Keratinocyte (primary cell): ENCODE results near the gene BRK1. TPM values are rescaled to one million over a fixed set of nuclear protein-coding genes. Genes with fewer than 3 reads are reported as not detected.

Experiments
- DNase-seq: peaks from one replicate; pipeline ENCODE4 v3.0.0-alpha.2; 2011; ENCODE audit warnings: low read depth, missing footprints, low spot score
- FAIRE-seq: peaks from 2 replicates; lab custom pipeline; 2011; peaks lifted over from hg19 to GRCh38; lab: Jason Lieb, UNC
- H2AFZ ChIP-seq: 2 replicates; pipeline ENCODE4 v1.6.0; 2012; ENCODE audit warnings: low read length, control low read depth, inconsistent platforms; ENCODE audit not compliant: control insufficient read depth
- H3K27ac ChIP-seq: 2 replicates; pipeline ENCODE4 v1.5.1; 2011; ENCODE audit warnings: low read length; ENCODE audit not compliant: control insufficient read depth, insufficient read depth
- H3K27me3 ChIP-seq: 3 replicates; pipeline ENCODE4 v1.6.0; 2011; ENCODE audit warnings: low read length; ENCODE audit not compliant: control insufficient read depth, insufficient read depth; ENCODE audit errors: extremely low read depth
- H3K36me3 ChIP-seq, 2 experiments: 2 replicates in 1 of 2; 3 replicates in 1 of 2; pipeline ENCODE4 v1.5.1; 2011; ENCODE audit warnings: low read length in 2 of 2, mild to moderate bottlenecking in 1 of 2; ENCODE audit not compliant: control insufficient read depth in 2 of 2, insufficient read depth in 2 of 2; ENCODE audit errors: extremely low read depth in 1 of 2
- H3K4me1 ChIP-seq: 3 replicates; pipeline ENCODE4 v1.5.1; 2011; ENCODE audit warnings: low read length; ENCODE audit not compliant: control insufficient read depth, insufficient read depth; ENCODE audit errors: extremely low read depth
- H3K4me2 ChIP-seq: 3 replicates; pipeline ENCODE4 v1.6.0; 2011; ENCODE audit warnings: low read depth, low read length; ENCODE audit not compliant: control insufficient read depth, insufficient read depth; ENCODE audit errors: extremely low read depth
- H3K4me3 ChIP-seq, 3 experiments: fragments of 200-600 bp in 1 of 3; sonication (generic) in 1 of 3; 2 replicates in 2 of 3; 3 replicates in 1 of 3; pipeline ENCODE4 v1.5.1; 2011 to 2016; ENCODE audit warnings: low read length in 3 of 3, mild to moderate bottlenecking in 3 of 3, control low read depth in 2 of 3, inconsistent platforms in 1 of 3, low read depth in 1 of 3, mixed read lengths in 1 of 3, mixed run types in 1 of 3, moderate library complexity in 1 of 3; ENCODE audit not compliant: control insufficient read depth in 2 of 3, insufficient read depth in 2 of 3; ENCODE audit errors: extremely low read depth in 1 of 3
- H3K79me2 ChIP-seq: 2 replicates; pipeline ENCODE4 v1.6.0; 2012; ENCODE audit warnings: low read length; ENCODE audit not compliant: control insufficient read depth, insufficient read depth
- H3K9ac ChIP-seq: 3 replicates; pipeline ENCODE4 v1.6.0; 2011; ENCODE audit warnings: low read length; ENCODE audit not compliant: control insufficient read depth, insufficient read depth; ENCODE audit errors: extremely low read depth
- H3K9me1 ChIP-seq: 3 replicates; pipeline ENCODE4 v1.6.0; 2011; ENCODE audit warnings: low read length; ENCODE audit not compliant: control insufficient read depth, insufficient read depth; ENCODE audit errors: extremely low read depth
- H3K9me3 ChIP-seq: 2 replicates; pipeline ENCODE4 v1.5.1; 2012; ENCODE audit warnings: low read depth, low read length; ENCODE audit not compliant: control insufficient read depth
- H4K20me1 ChIP-seq: 3 replicates; pipeline ENCODE4 v1.6.0; 2011; ENCODE audit warnings: low read length; ENCODE audit not compliant: control insufficient read depth, insufficient read depth; ENCODE audit errors: extremely low read depth
- EZH2 ChIP-seq: IDR thresholded peaks from one replicate; pipeline ENCODE4 v1.6.1; 2012; ENCODE audit warnings: inconsistent platforms, mild to moderate bottlenecking, low read length, moderate library complexity
- dilution Hi-C: fragments of 300-500 bp; cut with MboI; formaldehyde crosslinking; loops from one replicate; pipeline ENCODE4 v1.7.0; 2020; ENCODE audit warnings: low sequenced_read_pairs; ENCODE audit not compliant: extremely low pct_ligation_motif_present
- polyA plus RNA-seq, 5 experiments: library from polyadenylated mRNA; depleted of rRNA in 3 of 5; stranded (reverse) in 3 of 5; stranded (forward) in 1 of 5; unstranded in 1 of 5; fragments of >200 nt; gene quantifications; 1 replicate in 1 of 5; 2 replicates in 3 of 5; 3 replicates in 1 of 5; pipeline versions ENCODE4 v1.2.1 to v1.2.3, GENCODE V29; 2011 to 2012; ENCODE audit warnings: missing spikeins in 2 of 5, low read depth in 1 of 5, low replicate concordance in 1 of 5
- TF ChIP-seq, protein P1 (sequence below), 3 experiments: IDR thresholded peaks in 1 of 3; conservative IDR thresholded peaks in 1 of 3; optimal IDR thresholded peaks in 1 of 3; 2 replicates in 2 of 3; 3 replicates in 1 of 3; pipeline versions ENCODE3 to v1.5.1; 2011; ENCODE audit warnings: low read length in 3 of 3, mild to moderate bottlenecking in 3 of 3, moderate library complexity in 2 of 3, control low read depth in 1 of 3, inconsistent platforms in 1 of 3; ENCODE audit not compliant: insufficient read depth in 2 of 3; ENCODE audit errors: extremely low read depth in 1 of 3

Gene BRK1
- polyA plus RNA-seq, 1 donor (not counting 4 experiments of a cell fraction or from before 2014, with no cell fraction given): 295 TPM

DNA sequence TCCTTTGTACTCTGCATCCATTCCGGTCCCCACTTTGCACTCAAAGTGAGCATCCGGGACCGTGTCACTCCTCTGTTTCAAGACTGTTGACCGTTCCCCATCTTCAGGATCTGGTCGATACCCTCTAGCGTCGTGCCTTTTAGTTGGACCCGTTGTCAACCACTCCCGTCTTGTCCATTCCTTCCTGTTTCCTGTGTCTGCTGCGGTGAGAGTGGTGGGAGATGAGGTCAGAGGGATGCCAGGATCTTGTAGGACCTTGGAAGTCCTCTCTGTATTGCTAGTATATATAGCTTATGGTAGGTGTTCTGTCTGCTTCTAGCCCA lies 624 bp downstream of the BRK1 start:
- peak overlapping the region; percentile 85 for H3K9ac ChIP-seq
- H3K27me3 ChIP-seq: no peaks in the 10 kb centered on the region
- FAIRE-seq (peak; percentile 17), DNase-seq (no peak)
- dilution Hi-C loops: no loop called here
- H4K20me1 ChIP-seq: no peaks in the 10 kb centered on the region
- H3K36me3 ChIP-seq: peaks cover 0 to 10% of the 10 kb centered on the region in 2 experiments
- no peaks in the 10 kb centered on the region for H3K9me1 ChIP-seq
- TF ChIP-seq, protein P1, sequence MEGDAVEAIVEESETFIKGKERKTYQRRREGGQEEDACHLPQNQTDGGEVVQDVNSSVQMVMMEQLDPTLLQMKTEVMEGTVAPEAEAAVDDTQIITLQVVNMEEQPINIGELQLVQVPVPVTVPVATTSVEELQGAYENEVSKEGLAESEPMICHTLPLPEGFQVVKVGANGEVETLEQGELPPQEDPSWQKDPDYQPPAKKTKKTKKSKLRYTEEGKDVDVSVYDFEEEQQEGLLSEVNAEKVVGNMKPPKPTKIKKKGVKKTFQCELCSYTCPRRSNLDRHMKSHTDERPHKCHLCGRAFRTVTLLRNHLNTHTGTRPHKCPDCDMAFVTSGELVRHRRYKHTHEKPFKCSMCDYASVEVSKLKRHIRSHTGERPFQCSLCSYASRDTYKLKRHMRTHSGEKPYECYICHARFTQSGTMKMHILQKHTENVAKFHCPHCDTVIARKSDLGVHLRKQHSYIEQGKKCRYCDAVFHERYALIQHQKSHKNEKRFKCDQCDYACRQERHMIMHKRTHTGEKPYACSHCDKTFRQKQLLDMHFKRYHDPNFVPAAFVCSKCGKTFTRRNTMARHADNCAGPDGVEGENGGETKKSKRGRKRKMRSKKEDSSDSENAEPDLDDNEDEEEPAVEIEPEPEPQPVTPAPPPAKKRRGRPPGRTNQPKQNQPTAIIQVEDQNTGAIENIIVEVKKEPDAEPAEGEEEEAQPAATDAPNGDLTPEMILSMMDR (optimal IDR thresholded peaks at IDR 0.05 in 1 of 3, IDR thresholded peaks at IDR 0.05 in 1 of 3, conservative IDR thresholded peaks at IDR 0.05 in 1 of 3; ENCODE audit: extremely low read depth in 1 of 3, insufficient read depth in 2 of 3, low read length in 3 of 3): peak in 1 of 3 experiments; percentile 9
- TF ChIP-seq EZH2: no peak
- H2AFZ ChIP-seq: peak overlapping the region; percentile 94
- peak overlapping the region; percentile 77 for H3K27ac ChIP-seq
- peak overlapping the region; percentile 71 to 95 (median 83) for H3K4me3 ChIP-seq
- H3K79me2 ChIP-seq: peaks cover 52% of the 10 kb centered on the region
- peak overlapping the region; percentile 55 for H3K4me2 ChIP-seq
- no peaks in the 10 kb centered on the region for H3K9me3 ChIP-seq
- peaks cover 9% of the 10 kb centered on the region for H3K4me1 ChIP-seq

DNA sequence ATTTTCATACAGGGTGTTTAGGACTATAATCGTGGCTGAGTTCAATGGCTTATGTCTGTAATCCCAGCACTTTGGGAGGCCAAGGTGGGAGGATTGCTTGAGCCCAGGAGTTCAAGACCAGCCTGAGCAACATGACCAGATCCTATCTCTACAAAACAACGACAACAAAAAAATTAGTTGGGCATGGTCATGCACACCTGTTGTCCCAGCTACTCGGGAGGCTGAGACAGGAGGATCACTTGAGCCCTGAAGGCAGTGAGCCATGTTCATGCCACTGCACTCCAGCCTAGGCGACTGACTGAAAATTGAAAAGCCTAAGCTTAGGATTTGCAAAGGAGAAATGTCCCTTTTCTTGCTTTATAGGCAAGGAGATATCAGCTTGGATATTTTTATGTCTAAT lies 1.5 kb downstream of the BRK1 start:
- no peaks in the 10 kb centered on the region for H3K27me3 ChIP-seq

More for the DNA sequence above, 1.5 kb downstream of the BRK1 start:
- TF ChIP-seq, protein P1 (optimal IDR thresholded peaks at IDR 0.05 in 1 of 3, IDR thresholded peaks at IDR 0.05 in 1 of 3, conservative IDR thresholded peaks at IDR 0.05 in 1 of 3; ENCODE audit: extremely low read depth in 1 of 3, insufficient read depth in 2 of 3, low read length in 3 of 3): no peak
- TF ChIP-seq EZH2: no peak
- Histone ChIP-seq H3K4me1 (peaks cover 9% of the 10 kb centered on the region), H3K27ac (no peak overlapping the region), H3K9ac (no peak overlapping the region), H3K9me3 (no peaks in the 10 kb centered on the region), H3K36me3 (peaks cover 0 to 10% of the 10 kb centered on the region in 2 experiments), H3K9me1 (no peaks in the 10 kb centered on the region), H3K79me2 (peaks cover 57% of the 10 kb centered on the region), H4K20me1 (no peaks in the 10 kb centered on the region), H3K4me3 (peak overlapping the region in 1 of 3 experiments; percentile 95), H2AFZ (no peak overlapping the region), H3K4me2 (peak overlapping the region; percentile 55)
- dilution Hi-C loops: no loop called here
- FAIRE-seq (no peak), DNase-seq (no peak)
